HTR-8/SVneo (cell line): ENCODE data around the gene ADAM17.
"Not testable (repeated sequence)": the region's sequence is repeated elsewhere in the genome, so short reads cannot be mapped to it uniquely, and the experiment has no call there.

Experiments used
- DNase-seq: peaks from one replicate; pipeline ENCODE4 v3.0.0; 2011; ENCODE audit warnings: low spot score, mixed read lengths; ENCODE audit not compliant: insufficient read length
- FAIRE-seq: peaks from 2 replicates; lab custom pipeline; 2011; peaks lifted over from hg19 to GRCh38; lab: Jason Lieb, UNC

ADAM17 gene

GRCh38 chr2:9555297-9556120, at the start of gene ADAM17:
Gene ADAM17 (minus strand): TSS chr2:9555830. CDS start chr2:9555605, 225 bp downstream.
- FAIRE-seq = peak; percentile 92
- peak; percentile 93 for DNase-seq

GRCh38 chr2:9602412-9602811, 46.8 kb upstream of the ADAM17 start:
- no peak for FAIRE-seq

GRCh38 chr2:9601397-9601796, 45.8 kb upstream of the ADAM17 start:
- DNase-seq (no peak), FAIRE-seq (no peak)

More at GRCh38 chr2:9602412-9602811, 46.8 kb upstream of the ADAM17 start:
- DNase-seq = no peak

- DNase-seq = no peak
- FAIRE-seq = no peak
Measured at GRCh38 chr2:9599430-9599829, 43.8 kb upstream of the ADAM17 start.

GRCh38 chr2:9596621-9597311, 41.1 kb upstream of the ADAM17 start:
- FAIRE-seq = no peak

GRCh38 chr2:9595746-9596145, 40.1 kb upstream of the ADAM17 start:
- DNase-seq (no peak), FAIRE-seq (no peak)

More at GRCh38 chr2:9596621-9597311, 41.1 kb upstream of the ADAM17 start:
- no peak for DNase-seq

- DNase-seq = not testable (repeated sequence)
- peak; percentile 51 for FAIRE-seq
Measured at GRCh38 chr2:9595256-9595655, 39.6 kb upstream of the ADAM17 start.

- FAIRE-seq = peak; percentile 16
- peak; percentile 44 for DNase-seq
Measured at GRCh38 chr2:9594366-9595054, 38.9 kb upstream of the ADAM17 start.

GRCh38 chr2:9593925-9594324, 38.3 kb upstream of the ADAM17 start:
- FAIRE-seq = no peak
- DNase-seq = no peak

GRCh38 chr2:9592699-9593098, 37.1 kb upstream of the ADAM17 start:
- FAIRE-seq = no peak
- DNase-seq = no peak

GRCh38 chr2:9590641-9591040, 35.0 kb upstream of the ADAM17 start:
- no peak for FAIRE-seq

GRCh38 chr2:9586465-9586864, 30.8 kb upstream of the ADAM17 start:
- no peak for FAIRE-seq
- DNase-seq = no peak

More at GRCh38 chr2:9590641-9591040, 35.0 kb upstream of the ADAM17 start:
- DNase-seq = no peak

- FAIRE-seq = no peak
- DNase-seq = no peak
Measured at GRCh38 chr2:9585486-9585885, 29.9 kb upstream of the ADAM17 start.

- not testable (repeated sequence) for DNase-seq, FAIRE-seq
Measured at GRCh38 chr2:9584902-9585301, 29.3 kb upstream of the ADAM17 start.

GRCh38 chr2:9582624-9583023, 27.0 kb upstream of the ADAM17 start:
- FAIRE-seq = no peak
- DNase-seq = no peak

- DNase-seq (no peak), FAIRE-seq (no peak)
Measured at GRCh38 chr2:9578467-9579235, 23.0 kb upstream of the ADAM17 start.

- DNase-seq (no peak), FAIRE-seq (no peak)
Measured at GRCh38 chr2:9574331-9574730, 18.7 kb upstream of the ADAM17 start.

GRCh38 chr2:9573840-9574239, 18.2 kb upstream of the ADAM17 start:
- FAIRE-seq = no peak
- no peak for DNase-seq

GRCh38 chr2:9573013-9573720, 17.5 kb upstream of the ADAM17 start:
- FAIRE-seq = no peak

More at GRCh38 chr2:9573013-9573720, 17.5 kb upstream of the ADAM17 start:
- DNase-seq = no peak
